Upper lobe of right lung (tissue), 1 donor: Measurements from ENCODE around the gene CALCOCO2. TPM values are rescaled to one million over a fixed set of nuclear protein-coding genes. Genes with fewer than 3 reads are reported as not detected.

ENCODE experiments used
- ATAC-seq: fragments of 200-7000 bp; cut with Tn5 transposase; one replicate; pipeline ENCODE4 v1.9.1; 2020; ENCODE audit warnings: mild to moderate bottlenecking, moderate library complexity
- DNase-seq: peaks from one replicate; pipeline ENCODE4 v3.0.0-alpha.2; 2020
- H3K27ac ChIP-seq: fragments of 200-600 bp; one replicate; pipeline ENCODE4 v1.8.0; 2022
- H3K27me3 ChIP-seq: fragments of 200-600 bp; one replicate; pipeline ENCODE4 v1.8.0; 2022; ENCODE audit warnings: mild to moderate bottlenecking
- H3K36me3 ChIP-seq: fragments of 200-600 bp; one replicate; pipeline ENCODE4 v1.8.0; 2022
- H3K4me1 ChIP-seq: fragments of 200-600 bp; one replicate; pipeline ENCODE4 v1.8.0; 2022
- H3K4me3 ChIP-seq: fragments of 200-600 bp; one replicate; pipeline ENCODE4 v1.8.0; 2022; ENCODE audit warnings: mild to moderate bottlenecking
- H3K9me3 ChIP-seq: fragments of 200-600 bp; one replicate; pipeline ENCODE4 v1.8.0; 2022
- intact Hi-C: fragments of 100-400 bp; cut with DNase I; formaldehyde crosslinking; loops from one replicate; pipeline ENCODE4 v1.11.0; 2022
- total RNA-seq: library from RNA; stranded (reverse); fragmentation: NEBNext Ultra II Directional; extraction: Animal tissue kit (Norgen Biotek cat#: 25700); gene quantifications from one replicate; pipeline ENCODE4 v1.2.1, GENCODE V29; 2021
- TF ChIP-seq, protein P1 (sequence below): fragments of 200-600 bp; IDR thresholded peaks from one replicate; pipeline ENCODE4 v1.8.0; 2022; ENCODE audit warnings: antibody characterized with exemption
- donor health status: DM: no; HTN: yes; CAD: no; lungs with severe emphysema.

CALCOCO2 gene
- total RNA-seq, 1 donor from 2014 or later = 181 TPM

DNA sequence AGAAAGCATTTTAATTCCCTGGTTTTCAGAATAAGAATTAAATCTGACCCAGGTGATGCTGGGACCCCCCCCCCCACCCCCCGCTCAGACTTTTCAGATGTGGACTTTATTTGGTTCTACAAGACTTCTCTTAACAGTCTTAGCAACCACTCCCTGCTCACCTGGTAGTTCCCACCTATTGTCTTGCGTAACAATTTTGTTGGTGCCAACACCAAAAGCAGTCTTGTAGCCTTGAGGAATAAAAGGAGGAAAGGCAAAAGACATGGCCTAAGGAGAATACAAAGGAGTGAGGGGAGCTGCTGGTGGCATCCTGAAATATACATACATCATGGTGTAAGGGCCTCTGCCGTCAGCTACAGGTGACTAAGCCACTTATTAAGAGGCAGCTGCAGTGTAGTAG is 18.8 kb upstream of the CALCOCO2 start:
- TF ChIP-seq, protein P1, sequence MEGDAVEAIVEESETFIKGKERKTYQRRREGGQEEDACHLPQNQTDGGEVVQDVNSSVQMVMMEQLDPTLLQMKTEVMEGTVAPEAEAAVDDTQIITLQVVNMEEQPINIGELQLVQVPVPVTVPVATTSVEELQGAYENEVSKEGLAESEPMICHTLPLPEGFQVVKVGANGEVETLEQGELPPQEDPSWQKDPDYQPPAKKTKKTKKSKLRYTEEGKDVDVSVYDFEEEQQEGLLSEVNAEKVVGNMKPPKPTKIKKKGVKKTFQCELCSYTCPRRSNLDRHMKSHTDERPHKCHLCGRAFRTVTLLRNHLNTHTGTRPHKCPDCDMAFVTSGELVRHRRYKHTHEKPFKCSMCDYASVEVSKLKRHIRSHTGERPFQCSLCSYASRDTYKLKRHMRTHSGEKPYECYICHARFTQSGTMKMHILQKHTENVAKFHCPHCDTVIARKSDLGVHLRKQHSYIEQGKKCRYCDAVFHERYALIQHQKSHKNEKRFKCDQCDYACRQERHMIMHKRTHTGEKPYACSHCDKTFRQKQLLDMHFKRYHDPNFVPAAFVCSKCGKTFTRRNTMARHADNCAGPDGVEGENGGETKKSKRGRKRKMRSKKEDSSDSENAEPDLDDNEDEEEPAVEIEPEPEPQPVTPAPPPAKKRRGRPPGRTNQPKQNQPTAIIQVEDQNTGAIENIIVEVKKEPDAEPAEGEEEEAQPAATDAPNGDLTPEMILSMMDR = no peak
- Histone ChIP-seq H3K27ac (no peak overlapping the region), H3K36me3 (no peaks in the 10 kb centered on the region), H3K9me3 (no peaks in the 10 kb centered on the region), H3K4me3 (no peak overlapping the region), H3K27me3 (peaks cover 3% of the 10 kb centered on the region), H3K4me1 (peaks cover 14% of the 10 kb centered on the region)
- ATAC-seq = no peak
- no peak for DNase-seq
- intact Hi-C loops = loop anchor here (5.0 kb wide), 1 partner anchor 65 kb away; no protein-coding TSS in a partner anchor

DNA sequence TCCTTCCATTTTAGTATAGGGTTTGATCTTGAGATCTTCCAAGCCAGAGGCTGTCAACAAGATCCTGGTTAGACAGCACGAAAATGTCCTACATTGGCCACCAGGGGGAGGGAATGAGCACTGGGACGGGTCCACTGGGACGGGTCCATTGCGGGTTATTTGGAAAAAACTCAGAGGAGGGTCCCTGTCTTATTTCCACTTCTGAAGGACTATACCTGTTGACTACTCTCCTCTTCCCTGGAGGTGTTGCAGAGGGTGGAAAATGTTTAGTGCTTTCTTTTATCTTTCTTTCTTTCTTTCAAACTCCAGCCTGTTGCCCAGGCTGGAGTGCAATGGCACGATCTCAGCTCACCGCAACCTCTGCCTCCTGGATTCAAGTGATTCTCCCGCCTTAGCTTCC is 16.3 kb upstream of the CALCOCO2 start:
- Histone ChIP-seq H3K4me3 (no peak overlapping the region), H3K4me1 (peaks cover 22% of the 10 kb centered on the region), H3K27me3 (peaks cover 3% of the 10 kb centered on the region), H3K36me3 (no peaks in the 10 kb centered on the region), H3K27ac (no peak overlapping the region), H3K9me3 (no peaks in the 10 kb centered on the region)
- ATAC-seq (peak; percentile 22), DNase-seq (peak; percentile 52)
- intact Hi-C loops = loop anchor here (5.0 kb wide), 1 partner anchor 63 kb away; no protein-coding TSS in a partner anchor
- TF ChIP-seq, protein P1 = peak; percentile 82

DNA sequence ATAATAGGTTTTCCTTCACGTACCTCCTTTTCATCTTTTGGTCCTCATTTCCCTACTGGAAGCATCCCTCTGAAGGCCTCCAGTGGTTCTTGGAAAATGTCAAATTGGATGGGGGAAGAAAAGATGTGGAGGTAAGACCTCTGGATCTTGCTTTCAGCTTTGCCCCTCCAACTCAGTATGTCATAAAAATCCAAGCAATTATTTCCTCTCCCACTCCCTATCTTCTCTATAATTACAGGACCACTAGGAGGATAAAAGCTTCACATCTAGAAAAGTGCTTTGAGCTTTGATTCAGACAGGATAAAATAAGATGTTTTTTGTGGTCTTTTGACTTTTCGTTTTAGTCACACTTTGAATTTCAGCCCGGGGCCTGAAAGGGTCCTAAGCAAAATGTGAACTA is 15.5 kb upstream of the CALCOCO2 start:
- Histone ChIP-seq H3K27ac (no peak overlapping the region), H3K4me3 (no peak overlapping the region), H3K27me3 (peaks cover 3% of the 10 kb centered on the region), H3K36me3 (no peaks in the 10 kb centered on the region), H3K4me1 (peaks cover 22% of the 10 kb centered on the region), H3K9me3 (no peaks in the 10 kb centered on the region)
- TF ChIP-seq, protein P1 = no peak
- DNase-seq (no peak), ATAC-seq (no peak)
- intact Hi-C loops = no loop called here

DNA sequence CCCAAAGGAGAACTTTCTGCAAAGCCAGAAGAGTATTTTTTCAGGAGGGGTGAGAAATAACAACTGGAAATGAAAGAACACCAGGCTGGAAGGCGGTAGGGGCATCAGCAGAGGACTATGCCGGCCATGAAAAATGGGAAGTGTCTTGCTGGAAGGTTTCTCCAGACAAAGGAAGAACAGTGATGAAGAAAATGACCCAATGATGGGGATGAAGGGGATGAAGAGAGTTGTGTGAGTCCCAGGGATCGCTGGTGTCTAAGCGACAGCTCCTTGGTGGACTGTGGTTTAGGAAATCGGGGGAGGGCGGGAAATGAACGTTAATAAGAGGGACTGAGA is 14.4 kb upstream of the CALCOCO2 start:
- Histone ChIP-seq H3K9me3 (no peaks in the 10 kb centered on the region), H3K27ac (no peak overlapping the region), H3K4me3 (peak overlapping the region; percentile 44), H3K36me3 (no peaks in the 10 kb centered on the region), H3K27me3 (peaks cover 3% of the 10 kb centered on the region), H3K4me1 (peaks cover 22% of the 10 kb centered on the region)
- TF ChIP-seq, protein P1 = no peak
- DNase-seq (no peak), ATAC-seq (no peak)
- intact Hi-C loops = no loop called here

DNA sequence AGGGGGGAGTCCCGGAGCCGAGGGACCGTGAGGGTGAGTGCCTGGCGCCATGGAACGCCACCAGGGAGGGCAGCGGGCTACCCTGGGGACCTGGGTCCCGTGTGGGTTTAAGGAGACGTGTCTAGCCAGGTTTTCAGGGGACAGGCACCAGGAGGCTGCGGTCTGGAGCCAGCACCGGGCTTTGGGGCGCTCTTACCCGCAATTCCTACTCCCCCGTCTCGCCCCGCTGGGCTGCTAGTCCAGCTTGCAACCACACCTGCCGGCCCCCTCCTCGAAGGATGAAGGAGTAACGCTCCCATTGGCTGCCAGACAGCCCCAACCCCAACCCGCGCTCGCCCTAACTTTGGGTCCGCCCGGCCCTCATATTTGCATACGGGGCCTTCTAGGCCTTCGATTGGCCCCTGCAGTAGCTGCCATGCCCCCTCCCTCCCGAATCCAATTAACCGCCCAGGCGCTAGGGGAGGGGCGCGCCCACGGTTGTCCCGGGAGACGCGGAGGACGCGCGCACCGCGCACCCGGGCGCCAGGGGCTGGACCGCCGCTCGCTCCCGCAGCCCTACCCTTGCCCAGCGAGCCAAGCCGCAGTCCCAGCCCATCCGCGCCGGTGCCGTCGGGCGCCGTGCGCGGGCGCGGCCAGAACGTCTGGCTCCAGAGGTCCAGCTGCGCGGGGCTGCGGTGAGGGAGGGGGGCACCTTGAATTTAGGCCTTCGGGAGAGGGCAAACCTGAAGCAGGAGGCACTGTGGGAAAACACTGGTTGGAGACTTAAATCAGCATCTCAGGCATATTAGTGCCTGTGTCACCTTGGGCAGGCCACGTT is 13.9 kb upstream of the CALCOCO2 start, which contains the start of gene TTLL6:
Gene TTLL6 (minus strand): TSS at position 456 of the 817 bp plus-strand sequence. CDS start 157 bp downstream, at position 299.
- TF ChIP-seq, protein P1 = no peak
- no peak within 1 kb of the TSS for H3K27ac ChIP-seq
- peak; percentile 93 for DNase-seq
- ATAC-seq = peak; percentile 98
- H3K27me3 ChIP-seq = peaks cover 3% of the 10 kb centered on the region
- intact Hi-C loops = no loop called here
- no peaks in the 10 kb centered on the region for H3K36me3 ChIP-seq
- H3K9me3 ChIP-seq = no peaks in the 10 kb centered on the region
- H3K4me1 ChIP-seq = peaks cover 22% of the 10 kb centered on the region
- H3K4me3 ChIP-seq = peak within 1 kb of the TSS; percentile 44
